Subcutaneous adipose tissue (tissue), 4 donors: ENCODE data around the gene CERS6. TPM values are rescaled to one million over a fixed set of nuclear protein-coding genes. Genes with fewer than 3 reads are reported as not detected.

Experiments used
- CTCF ChIP-seq: fragments of 450-650 bp; IDR thresholded peaks from one replicate; pipeline ENCODE4 v1.5.1; 2016; ENCODE audit warnings: low read depth, mild to moderate bottlenecking, control low read depth, antibody characterized with exemption, moderate library complexity
- total RNA-seq, 4 donors: library from RNA; depleted of rRNA; stranded (reverse); fragments of >200 nt; gene quantifications; one replicate each; pipeline ENCODE4 v1.1.0, GENCODE V29; 2016

Gene CERS6
- total RNA-seq, 4 donors from 2014 or later = 51.7 to 77.1 (median 59.3) TPM

- TF ChIP-seq CTCF = no peak
These were observed 346.1 kb downstream of the CERS6 start, which contains the start of gene NOSTRIN for GRCh38 chr2:168801961-168802858. NOSTRIN (plus strand) TSS chr2:168802637; CDS start chr2:168802647, 10 bp downstream.

- TF ChIP-seq CTCF = no peak
These were observed 347.0 kb downstream of the CERS6 start for GRCh38 chr2:168802859-168803725.

- no peak for TF ChIP-seq CTCF
These were observed 348.1 kb downstream of the CERS6 start for GRCh38 chr2:168804214-168804613.

- TF ChIP-seq CTCF = no peak
These were observed 349.5 kb downstream of the CERS6 start for GRCh38 chr2:168805615-168806014.

- TF ChIP-seq CTCF = no peak
These were observed 353.5 kb downstream of the CERS6 start for GRCh38 chr2:168809537-168809936.

- no peak for TF ChIP-seq CTCF
These were observed 354.2 kb downstream of the CERS6 start for GRCh38 chr2:168810235-168810634.

- no peak for TF ChIP-seq CTCF
These were observed 355.6 kb downstream of the CERS6 start for GRCh38 chr2:168811696-168812095.
